Muscle of leg (tissue), 11 donors: ENCODE results near the gene LRRTM3. TPM values are rescaled to one million over a fixed set of nuclear protein-coding genes. Genes with fewer than 3 reads are reported as not detected.
A peak's percentile ranks its signal among the peaks of the same experiment; 100 is the strongest.

Source experiments
- DNase-seq: peaks from one replicate; pipeline ENCODE4 v3.0.0; 2013
- H3K27ac ChIP-seq: one replicate; pipeline ENCODE4 v1.5.1; 2013; ENCODE audit warnings: mild to moderate bottlenecking, low read length, control low read depth
- H3K27me3 ChIP-seq: one replicate; pipeline ENCODE4 v1.6.1; 2013; ENCODE audit warnings: low read length; ENCODE audit not compliant: control insufficient read depth, insufficient read depth
- H3K36me3 ChIP-seq: one replicate; pipeline ENCODE4 v1.6.1; 2013; ENCODE audit warnings: low read length; ENCODE audit not compliant: control insufficient read depth, insufficient read depth
- H3K4me1 ChIP-seq: one replicate; pipeline ENCODE4 v1.6.1; 2013; ENCODE audit warnings: low read length; ENCODE audit not compliant: control insufficient read depth, insufficient read depth
- H3K4me3 ChIP-seq: one replicate; pipeline ENCODE4 v1.5.1; 2013; ENCODE audit warnings: low read length, control low read depth
- H3K9me3 ChIP-seq: replicated peaks from 2 replicates; pipeline ENCODE4 v1.6.1; 2013; ENCODE audit warnings: low read depth, low read length; ENCODE audit not compliant: control insufficient read depth
- WGBS: methylation state at CpG from one replicate; pipeline ENCODE4 v1.1.5; 2013; ENCODE audit warnings: missing lambda C conversion rate; ENCODE audit not compliant: insufficient coverage; 5-methylcytosine and 5-hydroxymethylcytosine counted together
- polyA plus RNA-seq, 8 donors: library from polyadenylated mRNA; unstranded; fragments of 120-200 nt; gene quantifications; one replicate each; pipeline versions ENCODE4 v1.2.1 to v1.2.3, GENCODE V29; 2013; ENCODE audit warnings: inconsistent platforms in 1 of 8, low replicate concordance in 1 of 8; ENCODE audit not compliant: insufficient read length in 8 of 8, insufficient read depth in 1 of 8
- total RNA-seq: library from RNA; stranded (reverse); fragments of 120-200 nt; gene quantifications from one replicate; pipeline ENCODE4 v1.2.4, GENCODE V29; 2013

LRRTM3 gene
- total and polyA plus RNA-seq, 9 donors, result 1.7 to 6.8 (median 2.2) TPM

GRCh38 chr10:67011981-67012380, 86.1 kb downstream of the LRRTM3 start:
- H3K27me3 ChIP-seq, result no peaks in the 10 kb centered on the region
- H3K36me3 ChIP-seq, result no peaks in the 10 kb centered on the region
- no peaks in the 10 kb centered on the region for H3K9me3 ChIP-seq
- no peak overlapping the region for H3K27ac ChIP-seq
- WGBS, result 60% methylated on average over 1 of the region's 3 CpGs
- DNase-seq, result no peak
- no peak overlapping the region for H3K4me3 ChIP-seq
- H3K4me1 ChIP-seq, result no peaks in the 10 kb centered on the region

- Histone ChIP-seq H3K9me3 (no peaks in the 10 kb centered on the region), H3K4me3 (no peak overlapping the region), H3K27ac (no peak overlapping the region), H3K4me1 (no peaks in the 10 kb centered on the region), H3K36me3 (no peaks in the 10 kb centered on the region), H3K27me3 (no peaks in the 10 kb centered on the region)
- no CpG with 5 or more reads among the region's 1 CpG for WGBS
- DNase-seq, result no peak
Measured at GRCh38 chr10:67015225-67015624, 89.4 kb downstream of the LRRTM3 start.

- H3K4me1 ChIP-seq, result no peaks in the 10 kb centered on the region
- no peaks in the 10 kb centered on the region for H3K36me3 ChIP-seq
- no peak overlapping the region for H3K27ac ChIP-seq
- no peaks in the 10 kb centered on the region for H3K9me3 ChIP-seq
- DNase-seq, result no peak
- no CpG with 5 or more reads among the region's 2 CpGs for WGBS
- no peaks in the 10 kb centered on the region for H3K27me3 ChIP-seq
- no peak overlapping the region for H3K4me3 ChIP-seq
Measured at GRCh38 chr10:67017218-67017617, 91.4 kb downstream of the LRRTM3 start.

- DNase-seq, result peak; percentile 19
- Histone ChIP-seq H3K4me3 (no peak overlapping the region), H3K27me3 (no peaks in the 10 kb centered on the region), H3K27ac (no peak overlapping the region), H3K4me1 (no peaks in the 10 kb centered on the region), H3K9me3 (no peaks in the 10 kb centered on the region), H3K36me3 (no peaks in the 10 kb centered on the region)
Measured at GRCh38 chr10:67022099-67022498, 96.3 kb downstream of the LRRTM3 start.

- no peaks in the 10 kb centered on the region for H3K27me3 ChIP-seq
- 97% methylated on average over 8 of the region's 9 CpGs for WGBS
- H3K27ac ChIP-seq, result no peak overlapping the region
- H3K36me3 ChIP-seq, result no peaks in the 10 kb centered on the region
- H3K9me3 ChIP-seq, result no peaks in the 10 kb centered on the region
- no peaks in the 10 kb centered on the region for H3K4me1 ChIP-seq
- H3K4me3 ChIP-seq, result no peak overlapping the region
- DNase-seq, result no peak
Measured at GRCh38 chr10:67033878-67034277, 108.0 kb downstream of the LRRTM3 start.

- H3K9me3 ChIP-seq, result no peaks in the 10 kb centered on the region
- H3K27me3 ChIP-seq, result no peaks in the 10 kb centered on the region
- DNase-seq, result no peak
- H3K4me1 ChIP-seq, result no peaks in the 10 kb centered on the region
- 86% methylated on average over 1 of the region's 2 CpGs for WGBS
- no peaks in the 10 kb centered on the region for H3K36me3 ChIP-seq
- H3K4me3 ChIP-seq, result no peak overlapping the region
- H3K27ac ChIP-seq, result no peak overlapping the region
Measured at GRCh38 chr10:67036808-67037207, 111.0 kb downstream of the LRRTM3 start.

GRCh38 chr10:67043041-67043440, 117.2 kb downstream of the LRRTM3 start:
- Histone ChIP-seq H3K4me3 (no peak overlapping the region), H3K36me3 (no peaks in the 10 kb centered on the region), H3K4me1 (no peaks in the 10 kb centered on the region), H3K27me3 (no peaks in the 10 kb centered on the region), H3K9me3 (no peaks in the 10 kb centered on the region), H3K27ac (no peak overlapping the region)
- DNase-seq, result no peak

- H3K4me3 ChIP-seq, result no peak overlapping the region
- no peaks in the 10 kb centered on the region for H3K4me1 ChIP-seq
- no peaks in the 10 kb centered on the region for H3K36me3 ChIP-seq
- no peaks in the 10 kb centered on the region for H3K27me3 ChIP-seq
- no peak overlapping the region for H3K27ac ChIP-seq
- 94% methylated on average over 13 of the region's 22 CpGs for WGBS
- no peak for DNase-seq
- H3K9me3 ChIP-seq, result no peaks in the 10 kb centered on the region
Measured at GRCh38 chr10:67045404-67045803, 119.6 kb downstream of the LRRTM3 start.

- no CpG with 5 or more reads among the region's 3 CpGs for WGBS
- no peak for DNase-seq
Measured at GRCh38 chr10:67046507-67046906, 120.7 kb downstream of the LRRTM3 start.

GRCh38 chr10:67049988-67050387, 124.2 kb downstream of the LRRTM3 start:
- no CpG with 5 or more reads among the region's 3 CpGs for WGBS

More at GRCh38 chr10:67046507-67046906, 120.7 kb downstream of the LRRTM3 start:
- no peaks in the 10 kb centered on the region for H3K36me3 ChIP-seq
- no peaks in the 10 kb centered on the region for H3K27me3 ChIP-seq
- H3K27ac ChIP-seq, result no peak overlapping the region
- no peaks in the 10 kb centered on the region for H3K9me3 ChIP-seq
- no peak overlapping the region for H3K4me3 ChIP-seq
- no peaks in the 10 kb centered on the region for H3K4me1 ChIP-seq

GRCh38 chr10:67050415-67050814, 124.6 kb downstream of the LRRTM3 start:
- Histone ChIP-seq H3K36me3 (no peaks in the 10 kb centered on the region), H3K27ac (no peak overlapping the region), H3K4me1 (no peaks in the 10 kb centered on the region), H3K9me3 (no peaks in the 10 kb centered on the region), H3K27me3 (no peaks in the 10 kb centered on the region), H3K4me3 (no peak overlapping the region)
- WGBS, result no CpG with 5 or more reads among the region's 5 CpGs
- DNase-seq, result no peak

More at GRCh38 chr10:67049988-67050387, 124.2 kb downstream of the LRRTM3 start:
- H3K4me1 ChIP-seq, result no peaks in the 10 kb centered on the region
- no peaks in the 10 kb centered on the region for H3K36me3 ChIP-seq
- no peak for DNase-seq
- no peaks in the 10 kb centered on the region for H3K9me3 ChIP-seq
- H3K27me3 ChIP-seq, result no peaks in the 10 kb centered on the region
- no peak overlapping the region for H3K27ac ChIP-seq
- H3K4me3 ChIP-seq, result no peak overlapping the region
